OCI-LY7 (cell line): ENCODE measurements around the gene PEAK3.

Source experiments
- EZH2phosphoT487 ChIP-seq: fragments of 200-600 bp; sonication (generic); IDR thresholded peaks from 2 replicates; pipeline ENCODE4 v1.6.1; 2018; ENCODE audit warnings: low read depth, borderline replicate concordance, mild to moderate bottlenecking, mixed run types, antibody characterized with exemption, low read length, moderate library complexity, mixed read lengths
- TF ChIP-seq, protein P1 (sequence below): fragments of 200-600 bp; sonication (generic); conservative IDR thresholded peaks from 2 replicates; pipeline ENCODE4 v1.5.1; 2014; ENCODE audit warnings: mild to moderate bottlenecking, antibody characterized with exemption, low read length, moderate library complexity, mixed read lengths

DNA sequence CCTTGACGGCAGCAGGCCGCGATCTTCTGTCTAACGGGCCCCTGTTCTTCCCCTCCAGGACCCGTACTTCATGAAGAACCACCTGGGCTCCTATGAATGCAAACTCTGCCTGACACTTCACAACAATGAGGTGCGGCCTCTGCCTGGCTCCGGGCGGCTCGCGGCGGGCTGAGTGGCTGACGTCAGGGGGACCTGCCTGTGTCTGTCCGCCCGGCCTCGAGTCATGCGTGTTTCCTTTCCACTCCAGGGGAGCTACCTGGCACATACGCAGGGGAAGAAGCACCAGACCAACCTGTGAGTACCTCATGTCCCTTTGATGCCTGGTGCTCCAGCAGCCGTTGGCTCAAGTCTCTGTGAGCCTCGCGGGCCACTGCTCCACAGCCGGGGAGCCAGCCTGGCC lies 37.5 kb downstream of the PEAK3 start:
- TF ChIP-seq, protein P1, sequence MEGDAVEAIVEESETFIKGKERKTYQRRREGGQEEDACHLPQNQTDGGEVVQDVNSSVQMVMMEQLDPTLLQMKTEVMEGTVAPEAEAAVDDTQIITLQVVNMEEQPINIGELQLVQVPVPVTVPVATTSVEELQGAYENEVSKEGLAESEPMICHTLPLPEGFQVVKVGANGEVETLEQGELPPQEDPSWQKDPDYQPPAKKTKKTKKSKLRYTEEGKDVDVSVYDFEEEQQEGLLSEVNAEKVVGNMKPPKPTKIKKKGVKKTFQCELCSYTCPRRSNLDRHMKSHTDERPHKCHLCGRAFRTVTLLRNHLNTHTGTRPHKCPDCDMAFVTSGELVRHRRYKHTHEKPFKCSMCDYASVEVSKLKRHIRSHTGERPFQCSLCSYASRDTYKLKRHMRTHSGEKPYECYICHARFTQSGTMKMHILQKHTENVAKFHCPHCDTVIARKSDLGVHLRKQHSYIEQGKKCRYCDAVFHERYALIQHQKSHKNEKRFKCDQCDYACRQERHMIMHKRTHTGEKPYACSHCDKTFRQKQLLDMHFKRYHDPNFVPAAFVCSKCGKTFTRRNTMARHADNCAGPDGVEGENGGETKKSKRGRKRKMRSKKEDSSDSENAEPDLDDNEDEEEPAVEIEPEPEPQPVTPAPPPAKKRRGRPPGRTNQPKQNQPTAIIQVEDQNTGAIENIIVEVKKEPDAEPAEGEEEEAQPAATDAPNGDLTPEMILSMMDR, result no peak
- TF ChIP-seq EZH2phosphoT487, result no peak
